Measurements from ENCODE around the gene EYS.

DNA sequence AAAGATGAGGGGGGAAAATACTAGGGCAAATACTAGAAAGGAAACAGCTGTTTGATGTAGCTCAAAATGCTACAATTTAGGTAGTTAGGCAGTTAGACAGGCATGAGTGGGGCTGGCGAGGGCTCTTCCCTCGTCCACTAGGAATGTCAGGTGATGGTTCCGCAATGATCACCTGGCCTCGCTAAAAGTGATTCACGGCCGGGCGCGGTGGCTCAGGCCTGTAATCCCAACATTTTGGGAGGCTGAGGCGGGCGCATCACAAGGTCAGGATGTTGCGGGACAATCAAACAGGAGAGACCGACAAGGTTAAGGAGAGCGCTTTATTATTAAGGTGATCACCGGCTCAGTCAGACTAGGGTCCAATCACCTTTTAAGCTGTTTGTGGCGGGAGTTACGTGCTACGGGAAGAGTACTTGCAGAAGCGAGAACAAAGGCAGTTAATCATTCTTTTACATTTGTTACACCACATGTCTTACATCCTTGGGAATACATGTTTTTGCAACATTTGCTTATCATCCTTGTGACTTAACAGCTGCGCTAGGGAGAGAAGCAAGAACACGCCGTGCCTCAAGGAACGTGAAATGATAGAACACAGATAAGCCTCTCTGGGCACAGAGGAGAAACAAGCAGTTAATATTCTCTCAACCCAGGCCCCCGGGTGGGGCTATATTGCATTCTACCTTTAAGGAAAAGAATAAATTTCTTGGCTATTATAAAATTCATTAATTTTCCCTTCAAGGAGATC lies 1025.4 kb downstream of the EYS start:
- TF ChIP-seq, protein P1, sequence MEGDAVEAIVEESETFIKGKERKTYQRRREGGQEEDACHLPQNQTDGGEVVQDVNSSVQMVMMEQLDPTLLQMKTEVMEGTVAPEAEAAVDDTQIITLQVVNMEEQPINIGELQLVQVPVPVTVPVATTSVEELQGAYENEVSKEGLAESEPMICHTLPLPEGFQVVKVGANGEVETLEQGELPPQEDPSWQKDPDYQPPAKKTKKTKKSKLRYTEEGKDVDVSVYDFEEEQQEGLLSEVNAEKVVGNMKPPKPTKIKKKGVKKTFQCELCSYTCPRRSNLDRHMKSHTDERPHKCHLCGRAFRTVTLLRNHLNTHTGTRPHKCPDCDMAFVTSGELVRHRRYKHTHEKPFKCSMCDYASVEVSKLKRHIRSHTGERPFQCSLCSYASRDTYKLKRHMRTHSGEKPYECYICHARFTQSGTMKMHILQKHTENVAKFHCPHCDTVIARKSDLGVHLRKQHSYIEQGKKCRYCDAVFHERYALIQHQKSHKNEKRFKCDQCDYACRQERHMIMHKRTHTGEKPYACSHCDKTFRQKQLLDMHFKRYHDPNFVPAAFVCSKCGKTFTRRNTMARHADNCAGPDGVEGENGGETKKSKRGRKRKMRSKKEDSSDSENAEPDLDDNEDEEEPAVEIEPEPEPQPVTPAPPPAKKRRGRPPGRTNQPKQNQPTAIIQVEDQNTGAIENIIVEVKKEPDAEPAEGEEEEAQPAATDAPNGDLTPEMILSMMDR (IDR thresholded peaks at IDR 0.05): no peak
- TF ChIP-seq POLR2AphosphoS5 (IDR thresholded peaks at IDR 0.05): no peak
- no peak for TF ChIP-seq EP300 (IDR thresholded peaks at IDR 0.05)

All from gastroesophageal sphincter (tissue), 3 donors.